Lower leg skin (tissue), 3 donors: Measurements from ENCODE around the gene CRAMP1.

Experiments
- CTCF ChIP-seq, 3 donors: fragments of 450-650 bp; IDR thresholded peaks; one replicate each; pipeline ENCODE4 v1.5.1; 2016; ENCODE audit warnings: antibody characterized with exemption in 3 of 3, mild to moderate bottlenecking in 3 of 3, moderate library complexity in 2 of 3
- POLR2A ChIP-seq, 2 donors: fragments of 450-650 bp; IDR thresholded peaks; one replicate each; pipeline ENCODE4 v1.6.1; 2016 to 2017; ENCODE audit warnings: antibody characterized with exemption in 2 of 2, mild to moderate bottlenecking in 1 of 2, moderate library complexity in 1 of 2

- no peak for TF ChIP-seq CTCF (IDR thresholded peaks at IDR 0.05)
- TF ChIP-seq POLR2A (IDR thresholded peaks at IDR 0.05) = no peak
These were observed 88.1 kb downstream of the CRAMP1 start for GRCh38 chr16:1700246-1700645.
